ENCODE measurements around the gene DSE. TPM values are rescaled to one million over a fixed set of nuclear protein-coding genes. Genes with fewer than 3 reads are reported as not detected.

The DSE gene
- total RNA-seq, 1 experiment from 2014 or later, result 38.5 TPM

- Histone ChIP-seq H3K27ac (ENCODE audit: low read depth, low read length) (no peak overlapping the region), H3K4me2 (ENCODE audit: low read length) (no peak overlapping the region), H3K4me3 (replicated peaks in 1 of 2; ENCODE audit: low read depth in 1 of 2, low read length in 2 of 2) (no peak overlapping the region), H3K27me3 (ENCODE audit: insufficient read depth, low read length) (no peaks in the 10 kb centered on the region), H3K9me3 (ENCODE audit: control insufficient read depth in 1 of 2, insufficient read depth in 1 of 2, low read depth in 1 of 2, low read length in 2 of 2) (no peaks in the 10 kb centered on the region), H2AFZ (ENCODE audit: low read depth, low read length, poor library complexity, severe bottlenecking) (no peak overlapping the region), H4K20me1 (ENCODE audit: insufficient read depth) (no peaks in the 10 kb centered on the region), H3K9me2 (ENCODE audit: insufficient read depth) (no peaks in the 10 kb centered on the region), H3K4me1 (ENCODE audit: control insufficient read depth in 1 of 2, insufficient read depth in 2 of 2, low read length in 2 of 2) (peaks cover 0 to 6% of the 10 kb centered on the region in 2 experiments; a peak in 1 of 4 replicates), H3K9ac (ENCODE audit: low read length) (no peak overlapping the region), H3K79me2 (ENCODE audit: insufficient read depth, low read length) (no peaks in the 10 kb centered on the region), H3K36me3 (ENCODE audit: control insufficient read depth in 1 of 2, insufficient read depth in 2 of 2, low read length in 2 of 2) (no peaks in the 10 kb centered on the region)
- BruUV-seq (replicated peaks), result no TSS peak
- ChIA-PET RAD21 (ENCODE audit: low non-redundant PET in 1 of 2, low total read pairs in 2 of 2, uncharacterized antibody in 2 of 2, unreplicated experiment in 2 of 2) (no interaction called here), CTCF (no interaction called here), POLR2A (no interaction called here)
- TF ChIP-seq MAX (IDR thresholded peaks at IDR 0.05) (no peak), ZBTB33 (IDR thresholded peaks at IDR 0.05; ENCODE audit: extremely low read depth, insufficient replicate concordance, low read length) (no peak), SP1 (IDR thresholded peaks at IDR 0.05; ENCODE audit: low read depth) (no peak), EGR1 (IDR thresholded peaks at IDR 0.05; ENCODE audit: low read depth) (no peak), CTCF (IDR thresholded peaks at IDR 0.05 in 2 of 3, conservative IDR thresholded peaks at IDR 0.05 in 1 of 3; ENCODE audit: borderline replicate concordance in 1 of 3, insufficient read depth in 1 of 3, low read depth in 2 of 3, low read length in 2 of 3) (no peak), SRF (IDR thresholded peaks at IDR 0.05; ENCODE audit: low read depth) (no peak), FOSL1 (IDR thresholded peaks at IDR 0.05; ENCODE audit: low read depth) (no peak), POLR2AphosphoS5 (IDR thresholded peaks at IDR 0.05; ENCODE audit: low read depth, low read length) (no peak), EZH2 (IDR thresholded peaks at IDR 0.05) (no peak)
- no peak for DNase-seq (ENCODE audit: low read depth, low spot score)
- intact Hi-C loops (cut with micrococcal nuclease), result no loop called here
- no peak for ATAC-seq
These were observed 19.6 kb upstream of the DSE start for GRCh38 chr6:116351101-116351500.
